HG02938 (cell line): ENCODE measurements around the gene OLFM1.
"Not testable (repeated sequence)": the region's sequence is repeated elsewhere in the genome, so short reads cannot be mapped to it uniquely, and the experiment has no call there.

Experiments used
- ATAC-seq: cut with Tn5 transposase; IDR thresholded peaks from one replicate; pipeline ENCODE4 v1.9.1; 2021; ENCODE audit warnings: mild to moderate bottlenecking, moderate library complexity; ENCODE audit not compliant: unreplicated experiment

OLFM1 gene

GRCh38 chr9:135056541-135056940, 30.9 kb upstream of the OLFM1 start:
- ATAC-seq, result no peak

DNA sequence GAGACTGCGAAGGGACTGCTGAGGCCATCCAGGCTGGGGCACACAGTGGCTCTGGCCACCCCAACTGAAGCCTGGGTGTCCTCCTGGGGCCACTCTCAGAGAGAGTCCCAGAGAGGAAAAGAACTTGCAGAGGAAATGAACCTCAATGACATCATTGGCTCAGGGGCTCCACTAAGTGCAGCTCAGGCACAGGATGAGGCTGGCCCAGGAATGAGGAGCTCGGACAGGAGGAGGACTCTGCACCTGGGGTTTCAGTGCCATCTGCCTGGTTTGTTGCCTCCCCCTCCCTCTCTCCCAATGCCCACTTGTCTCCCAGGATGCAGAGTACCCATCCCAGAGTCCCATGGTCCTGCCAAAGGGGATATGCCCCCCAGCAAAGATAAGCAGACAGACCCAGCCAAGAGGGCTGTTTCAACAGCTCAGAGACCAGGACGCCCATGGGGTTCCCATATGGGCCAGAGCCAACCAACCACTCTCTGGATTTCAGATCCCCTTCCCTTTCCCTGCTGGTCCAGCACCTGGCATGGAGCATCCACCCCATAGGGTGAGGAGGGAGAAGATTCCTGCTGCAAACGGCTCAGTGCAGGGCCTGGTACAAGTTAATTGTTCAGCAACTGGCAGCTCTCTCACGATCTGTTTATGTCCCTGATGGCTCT, 26.9 kb upstream of the OLFM1 start:
- ATAC-seq, result no peak

- no peak for ATAC-seq
These were observed 26.0 kb upstream of the OLFM1 start for GRCh38 chr9:135061441-135061840.

DNA sequence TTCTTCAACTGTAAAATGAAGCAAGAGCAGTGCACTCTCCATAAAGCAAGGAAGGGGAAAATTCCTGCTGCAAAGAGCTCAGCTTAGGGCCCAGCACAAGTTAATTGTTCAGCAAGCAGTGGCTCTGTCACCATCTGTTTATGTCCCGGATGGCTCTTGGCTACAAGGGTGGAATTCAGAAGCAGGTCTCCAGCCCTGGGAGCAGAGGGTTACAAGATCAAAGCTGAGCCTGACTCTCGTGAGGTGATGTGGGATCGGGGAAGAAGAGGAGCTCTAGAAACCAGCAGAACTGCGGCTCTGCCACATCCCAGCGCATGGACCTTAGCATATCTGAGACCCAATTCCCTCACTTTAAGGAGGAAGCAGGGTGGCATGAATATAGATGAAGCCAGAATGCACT, 25.2 kb upstream of the OLFM1 start:
- ATAC-seq, result no peak

- ATAC-seq, result not testable (repeated sequence)
These were observed 24.0 kb upstream of the OLFM1 start for GRCh38 chr9:135063466-135063865.

GRCh38 chr9:135063888-135064287, 23.6 kb upstream of the OLFM1 start:
- ATAC-seq, result not testable (repeated sequence)

- ATAC-seq, result no peak
These were observed 22.3 kb upstream of the OLFM1 start for GRCh38 chr9:135065151-135065550.

DNA sequence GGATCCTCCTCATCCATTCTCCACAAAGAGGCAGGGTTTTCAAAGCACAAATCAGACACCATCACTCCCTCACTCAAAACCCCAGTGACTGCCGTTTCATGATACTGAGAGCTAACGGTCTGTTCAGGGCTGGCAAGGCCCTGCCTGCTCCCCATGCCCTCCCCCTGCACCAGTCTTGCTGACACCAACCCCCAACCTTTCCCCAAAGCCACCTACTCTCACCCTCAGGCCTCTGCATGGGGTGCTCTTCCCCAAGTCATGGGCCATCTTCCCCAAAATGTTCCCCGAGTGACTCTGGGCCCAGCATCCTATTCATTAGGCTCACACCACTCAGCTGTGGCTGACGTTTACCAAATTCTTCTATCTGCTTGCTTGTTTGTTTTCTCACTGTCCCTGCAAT, 21.7 kb upstream of the OLFM1 start:
- no peak for ATAC-seq

- ATAC-seq, result no peak
These were observed 21.2 kb upstream of the OLFM1 start for GRCh38 chr9:135066291-135066690.

DNA sequence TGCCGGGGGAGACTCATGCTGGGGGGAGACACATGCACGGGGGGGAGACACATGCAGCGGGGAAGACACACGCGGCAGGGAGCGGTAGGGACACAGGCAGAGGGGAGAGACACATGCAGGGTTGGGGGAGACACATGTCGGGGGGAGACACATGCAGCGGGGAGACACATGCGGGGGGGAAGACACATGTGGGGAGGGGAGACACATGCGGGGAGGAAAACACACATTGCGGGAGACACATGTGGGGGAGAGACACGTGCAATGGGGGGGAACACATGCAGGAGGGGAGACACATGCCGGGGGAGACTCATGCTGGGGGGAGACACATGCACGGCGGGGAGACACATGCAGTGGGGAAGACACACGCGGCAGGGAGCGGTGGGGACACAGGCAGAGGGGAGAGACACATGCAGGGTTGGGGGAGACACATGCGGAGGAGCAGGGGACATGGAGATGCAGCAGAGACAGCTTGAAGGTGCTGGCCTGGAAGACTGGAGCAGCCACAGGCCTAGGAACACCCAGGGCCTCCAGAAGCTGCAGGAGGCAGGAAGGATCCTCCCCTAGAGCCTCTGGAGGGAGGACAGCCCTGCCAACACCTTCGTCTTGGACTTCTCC, 20.3 kb upstream of the OLFM1 start:
- ATAC-seq, result no peak

- no peak for ATAC-seq
These were observed 18.6 kb upstream of the OLFM1 start for GRCh38 chr9:135068776-135069415.

DNA sequence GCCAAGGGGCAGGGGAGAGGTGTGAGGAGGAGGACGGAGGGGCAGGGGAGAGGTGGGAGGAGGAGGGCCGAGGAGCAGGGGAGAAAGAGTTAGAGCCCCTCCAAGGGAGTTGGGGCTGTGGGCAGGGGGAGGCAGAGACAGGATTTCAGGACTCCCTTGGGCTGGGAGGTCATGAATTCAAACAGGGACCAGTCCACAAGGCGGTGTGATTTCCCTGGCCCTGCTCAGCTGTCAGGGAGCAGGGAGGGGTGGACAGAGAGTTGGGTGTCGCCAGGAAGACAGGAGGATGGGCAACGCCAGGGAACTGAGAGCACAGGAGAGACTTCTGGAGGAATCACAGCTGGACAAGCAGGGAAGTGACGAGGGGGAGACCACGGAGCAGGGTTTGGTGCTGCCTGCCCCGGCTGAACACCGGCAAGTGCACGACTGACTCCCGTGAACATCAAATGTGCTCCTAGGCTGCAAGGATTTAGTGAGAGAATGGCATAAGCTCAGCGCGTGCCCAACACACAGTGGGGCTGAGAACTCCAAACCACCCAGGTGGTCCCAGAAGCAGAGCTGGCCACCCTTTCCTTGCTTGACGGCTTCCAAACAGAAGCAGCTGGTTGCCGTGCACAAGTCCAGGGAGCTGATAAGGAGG, 17.8 kb upstream of the OLFM1 start:
- ATAC-seq, result no peak

- ATAC-seq, result no peak
These were observed 17.1 kb upstream of the OLFM1 start for GRCh38 chr9:135070198-135070951.

DNA sequence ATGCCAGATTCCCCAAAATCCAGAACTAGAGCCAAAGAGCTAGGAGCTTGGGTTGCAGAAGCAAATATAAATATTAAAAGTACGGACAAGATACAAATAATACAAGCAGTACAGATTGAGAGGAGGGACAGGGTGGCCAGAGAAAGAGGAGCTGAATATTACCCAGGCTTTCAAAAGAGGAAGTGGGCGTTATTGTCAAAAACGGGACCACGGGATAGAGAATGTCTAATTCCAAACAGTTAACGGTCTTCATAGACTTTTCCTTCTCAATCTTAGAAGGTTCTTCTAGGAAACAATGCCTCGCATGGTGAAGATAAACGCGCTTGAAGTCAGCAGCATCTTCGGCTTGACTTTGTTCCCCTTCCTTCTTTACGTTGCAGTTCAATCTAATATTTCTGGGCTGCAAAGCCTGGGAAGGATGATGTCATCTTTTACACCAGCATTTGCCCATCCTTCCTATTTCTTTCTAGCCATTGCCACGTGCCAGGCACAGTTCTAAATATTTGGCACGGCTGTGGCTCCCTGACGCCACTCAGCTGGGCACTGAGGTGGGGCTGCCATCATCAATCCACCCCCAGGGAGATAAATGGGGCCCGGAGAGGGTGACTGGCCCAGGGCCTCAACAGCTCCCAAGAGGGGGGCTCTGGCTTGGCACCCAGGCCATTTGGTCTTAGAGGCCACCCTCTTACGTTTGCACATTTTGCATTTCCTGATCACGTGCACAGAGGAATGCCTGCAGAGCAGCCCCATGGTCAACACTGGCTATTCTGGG, 16.3 kb upstream of the OLFM1 start:
- no peak for ATAC-seq

DNA sequence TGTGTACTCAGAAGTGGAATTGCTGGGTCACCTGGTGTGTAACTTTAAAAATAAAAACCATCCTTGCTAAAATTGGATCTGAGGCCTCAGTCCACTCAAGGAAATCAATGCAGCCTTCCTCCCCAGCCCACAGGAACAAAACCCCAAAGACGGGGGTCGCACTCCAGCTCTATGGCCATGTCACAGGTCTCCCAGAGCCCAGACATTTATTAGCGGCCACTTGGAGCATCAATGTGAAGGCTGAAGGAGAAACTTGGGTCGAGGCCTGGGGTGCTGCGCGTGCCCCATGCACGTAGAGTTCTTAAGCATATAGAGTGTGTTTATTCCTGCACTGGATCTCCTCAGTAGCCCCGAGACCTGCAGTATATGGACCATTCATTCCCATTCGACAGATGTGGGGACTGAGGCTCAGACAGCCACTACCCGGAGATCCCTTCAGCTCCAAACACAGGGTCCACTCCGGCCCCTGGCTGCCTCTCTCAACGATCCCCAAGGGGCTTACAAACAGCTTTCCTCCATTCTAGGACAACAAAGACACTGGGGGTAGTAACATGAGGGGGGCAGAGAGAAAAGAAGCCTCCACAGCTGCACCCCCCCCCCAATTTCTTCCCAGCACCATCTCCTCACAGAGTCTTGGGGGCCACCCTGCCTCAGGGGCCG, 14.3 kb upstream of the OLFM1 start:
- ATAC-seq, result no peak

GRCh38 chr9:135073741-135074305, 13.6 kb upstream of the OLFM1 start:
- ATAC-seq, result no peak

DNA sequence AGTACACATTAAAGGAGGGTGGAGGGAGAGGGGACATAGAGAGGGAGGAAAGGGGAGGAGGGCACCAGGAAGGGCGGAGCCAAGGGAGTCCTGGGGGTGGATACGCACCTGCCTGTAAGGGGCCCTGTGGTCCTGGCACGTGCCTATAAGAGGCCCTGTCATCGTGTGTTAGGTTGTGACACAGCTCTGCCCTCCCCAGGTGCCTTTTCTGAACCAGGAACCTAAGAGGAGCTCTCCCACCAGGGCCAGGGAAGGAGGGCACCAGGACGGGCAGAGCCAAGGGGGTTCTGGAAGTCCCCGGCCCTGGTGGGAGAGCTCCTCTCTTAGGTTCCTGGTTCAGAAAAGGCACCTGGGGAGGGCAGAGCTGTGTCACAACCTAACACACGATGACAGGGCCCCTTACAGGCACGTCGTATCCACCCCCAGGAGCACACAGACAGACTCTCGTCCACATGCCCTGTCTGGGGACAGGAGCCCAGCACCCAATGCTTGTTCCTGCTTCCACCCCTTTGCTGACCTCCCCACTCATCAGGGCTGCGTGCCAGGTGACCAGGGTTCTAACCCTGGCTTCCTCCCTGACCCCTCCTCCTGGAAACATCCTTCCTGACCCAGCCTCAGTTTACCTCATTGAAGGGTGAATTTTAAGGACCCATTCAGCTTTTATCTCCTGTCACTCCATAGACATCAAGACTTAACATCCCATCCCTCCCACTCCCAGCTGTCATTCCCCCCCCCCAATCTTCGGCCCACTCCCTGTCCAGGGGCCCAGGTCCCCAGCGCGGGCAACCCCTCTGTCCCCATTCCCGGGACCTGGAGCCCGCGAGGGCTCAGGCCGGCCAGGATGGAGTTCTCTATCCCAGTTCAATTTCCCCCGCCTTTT, 12.9 kb upstream of the OLFM1 start:
- ATAC-seq, result no peak

GRCh38 chr9:135075234-135076142, 12.0 kb upstream of the OLFM1 start:
- no peak for ATAC-seq
